HG03442 (cell line): Measurements from ENCODE around the gene IVNS1ABP.
"Not testable (repeated sequence)": the region's sequence is repeated elsewhere in the genome, so short reads cannot be mapped to it uniquely, and the experiment has no call there.

Source experiments
- ATAC-seq: cut with Tn5 transposase; IDR thresholded peaks from one replicate; pipeline ENCODE4 v1.9.1; 2021; ENCODE audit warnings: mild to moderate bottlenecking, moderate library complexity; ENCODE audit not compliant: unreplicated experiment

IVNS1ABP gene

DNA sequence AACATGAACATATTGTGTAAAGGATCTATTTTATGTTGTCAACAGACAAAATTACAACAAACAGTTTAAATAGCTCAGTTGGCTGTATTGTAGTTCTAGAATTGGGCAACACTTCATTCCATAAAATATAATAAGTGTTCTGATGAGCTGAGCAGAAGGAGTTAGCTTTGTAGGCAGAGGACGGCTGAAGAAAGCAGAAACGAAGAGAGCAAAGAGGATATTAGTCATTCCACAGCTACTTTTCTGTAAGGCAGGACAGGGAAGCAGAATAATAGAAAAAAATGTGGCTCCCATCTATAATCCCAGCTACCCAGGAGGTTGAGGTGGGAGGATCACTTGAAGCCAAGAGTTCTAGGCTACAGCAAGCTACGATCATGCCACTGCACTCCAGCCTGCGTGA lies 20.2 kb upstream of the IVNS1ABP start:
- ATAC-seq: no peak

DNA sequence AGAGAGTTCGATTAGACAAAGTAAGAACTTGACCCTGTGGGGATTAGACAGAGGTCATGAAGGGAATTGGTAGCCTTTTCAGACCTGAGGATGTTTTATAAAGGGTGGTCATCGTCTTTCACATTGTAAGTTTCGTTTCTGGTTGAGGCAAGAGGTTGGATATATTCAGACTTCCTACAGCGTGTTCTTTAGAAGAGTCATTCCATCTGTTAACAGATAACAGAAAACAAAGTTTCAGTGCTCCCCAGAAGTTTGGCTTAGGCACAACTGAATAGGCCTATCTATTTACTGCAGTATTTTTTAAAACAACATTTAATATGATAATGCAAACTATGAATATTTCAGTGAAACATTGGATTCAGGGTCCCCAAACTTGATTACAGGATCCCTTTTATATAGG lies 17.1 kb upstream of the IVNS1ABP start:
- ATAC-seq: no peak

DNA sequence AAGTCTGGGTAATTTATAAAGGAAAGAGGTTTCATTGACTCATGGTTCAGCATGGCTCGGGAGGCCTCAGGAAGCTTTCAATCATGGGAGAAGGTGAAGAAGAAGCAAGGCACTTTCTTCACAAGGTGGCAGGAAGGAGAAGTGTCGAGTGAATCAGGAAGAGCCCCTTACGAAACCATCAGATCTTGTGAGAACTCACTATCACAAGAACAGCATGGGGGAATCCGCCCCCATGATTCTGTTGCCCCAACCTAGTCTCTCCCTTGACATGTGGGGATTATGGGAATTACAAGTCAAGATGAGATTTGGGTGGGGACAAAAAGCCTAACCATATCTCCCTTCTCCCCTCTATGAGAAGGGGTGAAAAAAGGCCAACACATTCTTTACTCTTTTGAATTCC lies 11.2 kb upstream of the IVNS1ABP start:
- no peak for ATAC-seq

GRCh38 chr1:185325413-185325812 lies 8.4 kb upstream of the IVNS1ABP start:
- no peak for ATAC-seq

- no peak for ATAC-seq
These were observed 7.1 kb upstream of the IVNS1ABP start for GRCh38 chr1:185324118-185324517.

- no peak for ATAC-seq
These were observed 5.6 kb upstream of the IVNS1ABP start for GRCh38 chr1:185322636-185323035.

GRCh38 chr1:185321653-185322221 lies 4.7 kb upstream of the IVNS1ABP start:
- not testable (repeated sequence) for ATAC-seq

DNA sequence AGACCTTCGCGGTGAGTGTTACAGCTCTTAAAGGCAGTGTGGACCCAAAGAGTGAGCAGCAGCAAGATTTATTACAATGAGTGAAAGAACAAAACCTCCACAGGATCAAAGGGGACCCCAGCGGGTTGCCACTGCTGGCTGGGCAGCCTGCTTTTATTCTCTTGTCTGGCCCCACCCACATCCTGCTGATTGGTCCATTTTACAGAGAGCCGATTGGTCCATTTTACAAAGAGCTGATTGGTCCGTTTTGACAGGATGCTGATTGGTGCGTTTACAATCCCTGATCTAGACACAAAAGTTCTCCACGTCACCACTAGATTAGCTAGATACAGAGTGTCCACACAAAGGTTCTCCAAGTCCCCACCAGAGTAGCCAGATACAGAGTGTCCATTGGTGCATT lies 4.1 kb upstream of the IVNS1ABP start:
- not testable (repeated sequence) for ATAC-seq

GRCh38 chr1:185319139-185319475 lies 2.1 kb upstream of the IVNS1ABP start:
- no peak for ATAC-seq

DNA sequence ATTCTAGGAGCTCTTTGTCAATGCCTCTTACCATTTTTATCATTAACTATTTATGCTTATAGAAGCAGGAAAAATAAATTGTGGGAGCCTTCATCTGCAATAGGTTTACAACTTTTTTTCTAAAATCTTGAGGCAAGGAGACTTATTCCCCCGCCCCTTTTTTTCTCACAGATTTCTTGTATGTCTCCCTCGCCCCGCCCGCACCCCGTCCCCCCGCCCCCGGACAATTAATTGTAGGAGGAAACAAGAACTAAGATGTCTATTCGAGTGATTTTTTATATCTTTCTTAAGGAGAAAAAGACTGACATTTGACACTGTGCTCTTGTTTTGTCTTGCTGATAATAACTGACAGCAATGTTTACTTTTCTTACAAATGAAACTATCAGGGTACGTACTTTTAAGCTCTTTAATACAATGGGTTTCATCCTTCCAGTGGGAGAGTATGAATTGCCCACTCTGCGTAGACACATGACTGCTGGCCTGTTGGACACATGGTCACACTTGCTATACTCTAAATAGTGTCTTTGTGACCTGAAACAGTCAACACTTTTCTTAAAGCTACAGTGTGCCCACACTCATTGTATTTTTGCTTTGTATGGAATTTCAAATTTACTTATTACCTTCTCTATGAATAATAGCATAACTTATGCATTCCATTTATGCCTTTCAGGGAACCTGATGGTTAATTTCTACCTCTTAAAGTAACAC lies 1.5 kb upstream of the IVNS1ABP start:
- ATAC-seq: no peak

- peak; percentile 33 for ATAC-seq
These were observed 855 bp upstream of the IVNS1ABP start for GRCh38 chr1:185317886-185318310.

GRCh38 chr1:185316163-185317033 lies 645 bp downstream of the IVNS1ABP start:
- peak; percentile 41 for ATAC-seq

GRCh38 chr1:185315445-185316071 lies 1.5 kb downstream of the IVNS1ABP start:
- ATAC-seq: no peak

GRCh38 chr1:185314411-185314810 lies 2.6 kb downstream of the IVNS1ABP start:
- ATAC-seq: no peak

DNA sequence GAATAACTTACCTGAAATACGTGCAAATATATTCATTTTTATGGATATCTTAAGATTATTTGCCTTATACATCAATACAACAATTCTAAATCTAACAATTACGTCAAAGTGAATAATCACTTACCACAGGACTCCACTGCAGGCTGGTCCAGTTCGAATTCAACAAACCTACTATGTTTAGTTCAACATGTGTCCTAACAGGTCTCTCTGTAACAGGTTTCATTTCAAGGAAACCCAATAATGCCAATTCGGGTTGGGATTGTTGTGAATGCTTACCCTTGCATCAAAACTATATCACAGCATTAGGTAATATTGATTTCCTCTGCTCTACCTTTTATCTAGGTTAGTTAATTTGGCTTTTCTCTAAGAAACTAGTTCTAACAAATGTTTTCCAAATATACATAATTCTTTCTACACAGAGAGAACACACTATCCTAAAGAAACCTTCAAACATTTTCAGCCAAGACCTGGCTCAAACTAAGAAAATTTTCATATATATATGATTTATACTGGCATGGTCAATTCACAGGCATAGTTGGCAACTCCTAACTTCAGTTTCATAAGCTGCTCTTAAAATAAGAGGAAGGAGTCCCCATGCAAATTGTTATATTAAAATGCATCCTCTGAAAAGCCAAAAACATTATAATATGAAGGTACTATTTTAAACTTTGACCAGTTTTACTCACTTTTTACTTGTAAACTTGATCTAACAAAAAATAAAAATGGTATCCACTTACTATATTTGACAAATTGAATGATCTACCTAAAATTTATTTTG lies 4.5 kb downstream of the IVNS1ABP start:
- no peak for ATAC-seq

DNA sequence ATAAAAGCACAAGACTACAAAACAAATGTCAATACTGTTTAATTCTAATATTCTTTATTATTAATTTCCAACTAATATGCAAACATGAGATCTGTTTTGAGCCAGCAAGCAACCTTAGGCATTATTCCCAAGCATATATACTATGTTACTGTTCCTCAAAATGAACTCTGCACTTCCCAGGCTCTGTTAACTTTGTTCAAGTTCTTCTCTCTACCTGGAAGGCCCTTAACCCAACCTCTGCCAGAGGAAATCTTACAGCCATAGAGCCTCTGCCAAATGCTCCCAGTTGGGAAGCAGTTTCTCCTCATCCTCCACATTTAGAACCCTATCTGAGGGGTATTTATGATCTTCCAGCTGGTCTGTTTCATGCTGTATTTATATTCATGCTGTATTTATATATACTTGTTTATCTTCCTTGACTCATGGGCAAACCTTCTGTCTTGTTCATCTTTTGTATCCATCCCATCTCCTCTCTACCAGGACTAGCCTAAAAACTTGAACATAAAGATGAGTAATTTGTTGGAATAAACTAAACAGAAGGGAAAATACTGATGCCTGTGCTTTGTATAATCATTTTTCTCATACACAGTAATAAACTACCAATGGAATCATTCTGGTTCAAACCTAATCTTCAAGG lies 5.3 kb downstream of the IVNS1ABP start:
- ATAC-seq: no peak

GRCh38 chr1:185309566-185309965 lies 7.5 kb downstream of the IVNS1ABP start:
- ATAC-seq: no peak

DNA sequence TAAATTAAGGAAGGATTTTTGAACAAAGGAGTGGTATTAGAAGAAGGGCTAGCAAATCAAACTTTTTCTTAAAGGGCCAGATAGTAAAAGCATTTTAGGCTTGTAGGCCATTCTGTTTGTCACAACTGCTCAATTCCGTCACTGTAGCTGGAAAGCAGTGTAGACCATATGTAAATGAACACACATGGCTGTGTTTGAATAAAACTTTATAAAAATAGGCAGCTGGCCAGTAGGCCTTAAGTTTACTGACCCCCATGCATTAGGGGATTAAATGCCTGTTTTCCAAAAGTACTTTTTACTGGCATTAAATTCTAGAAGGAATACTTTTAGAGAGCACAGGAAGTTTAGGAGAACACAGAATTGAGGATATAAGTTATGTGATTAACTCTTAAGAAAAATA lies 8.9 kb downstream of the IVNS1ABP start:
- ATAC-seq: no peak

DNA sequence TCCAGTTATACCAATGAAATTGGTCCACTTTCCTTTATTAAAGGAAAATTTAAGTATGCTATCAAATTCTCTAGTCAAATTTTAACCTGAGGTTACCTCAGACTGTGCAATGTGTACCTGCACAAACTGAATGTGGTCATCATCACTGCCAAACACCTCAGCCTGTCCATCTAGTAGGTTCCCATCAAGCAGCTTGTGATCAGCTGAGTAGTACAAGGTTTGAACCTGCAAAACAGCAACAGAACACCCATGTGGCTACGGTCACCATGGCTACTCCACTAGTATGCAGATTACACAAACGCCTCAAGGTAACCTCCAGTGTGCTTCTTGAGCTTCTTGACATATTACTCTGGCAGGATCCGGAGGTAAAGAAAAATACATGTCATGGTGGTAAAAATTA lies 11.6 kb downstream of the IVNS1ABP start:
- ATAC-seq: no peak

GRCh38 chr1:185300152-185300551 lies 16.9 kb downstream of the IVNS1ABP start:
- no peak for ATAC-seq
